HG03521 (cell line): ENCODE measurements around the gene RTP3.
"Not testable (repeated sequence)": the region's sequence is repeated elsewhere in the genome, so short reads cannot be mapped to it uniquely, and the experiment has no call there.

Source experiments
- ATAC-seq: cut with Tn5 transposase; IDR thresholded peaks from one replicate; pipeline ENCODE4 v1.9.1; 2021; ENCODE audit warnings: mild to moderate bottlenecking, moderate library complexity; ENCODE audit not compliant: unreplicated experiment

The RTP3 gene

GRCh38 chr3:46490338-46491084 lies 7.3 kb upstream of the RTP3 start:
- no peak for ATAC-seq

GRCh38 chr3:46491089-46492070 lies 6.4 kb upstream of the RTP3 start:
- no peak for ATAC-seq

- ATAC-seq = no peak
These were observed 4.8 kb upstream of the RTP3 start for GRCh38 chr3:46492890-46493547.

GRCh38 chr3:46494491-46494890 lies 3.3 kb upstream of the RTP3 start:
- ATAC-seq = not testable (repeated sequence)

- no peak for ATAC-seq
These were observed 1.8 kb upstream of the RTP3 start for GRCh38 chr3:46495901-46496456.

GRCh38 chr3:46496746-46497555 lies 825 bp upstream of the RTP3 start:
- ATAC-seq = no peak

- ATAC-seq = no peak
These were observed 1.2 kb downstream of the RTP3 start for GRCh38 chr3:46498916-46499519.

GRCh38 chr3:46500656-46501635 lies 3.2 kb downstream of the RTP3 start:
- ATAC-seq = no peak

- ATAC-seq = no peak
These were observed 3.9 kb downstream of the RTP3 start for GRCh38 chr3:46501702-46502101.

- no peak for ATAC-seq
These were observed 5.6 kb downstream of the RTP3 start for GRCh38 chr3:46503200-46503874.

- ATAC-seq = no peak
These were observed 7.0 kb downstream of the RTP3 start for GRCh38 chr3:46504789-46505188.

GRCh38 chr3:46505953-46506352 lies 8.2 kb downstream of the RTP3 start:
- no peak for ATAC-seq

GRCh38 chr3:46506526-46506925 lies 8.8 kb downstream of the RTP3 start:
- no peak for ATAC-seq

GRCh38 chr3:46508850-46509591 lies 11.2 kb downstream of the RTP3 start:
- ATAC-seq = no peak

GRCh38 chr3:46509661-46510187 lies 11.9 kb downstream of the RTP3 start:
- ATAC-seq = no peak

GRCh38 chr3:46512191-46512749 lies 14.5 kb downstream of the RTP3 start:
- no peak for ATAC-seq

GRCh38 chr3:46516521-46516920 lies 18.7 kb downstream of the RTP3 start:
- ATAC-seq = no peak
